Stomach (tissue), 9 donors: ENCODE data around the gene DNAH11. TPM values are rescaled to one million over a fixed set of nuclear protein-coding genes. Genes with fewer than 3 reads are reported as not detected.

Source experiments
- DNase-seq, 2 donors: peaks; one replicate each; pipeline versions ENCODE4 v3.0.0 to v3.0.0-alpha.2; 2013 to 2019
- H3K27ac ChIP-seq, 5 donors: fragments of 200-600 bp in 4 of 5; sonication (generic) in 4 of 5; one replicate each; pipeline ENCODE4 v1.5.1; 2013 to 2019; ENCODE audit warnings: mild to moderate bottlenecking in 1 of 5, moderate library complexity in 1 of 5
- H3K27me3 ChIP-seq, 3 donors: fragments of 200-600 bp; sonication (generic); one replicate each; pipeline ENCODE4 v1.5.1; 2017 to 2019; ENCODE audit warnings: mixed run types in 1 of 3
- H3K36me3 ChIP-seq, 4 donors: fragments of 200-600 bp; sonication (generic); 1 replicate in 3 of 4; 2 replicates in 1 of 4; pipeline ENCODE4 v1.5.1; 2016 to 2019
- H3K4me1 ChIP-seq, 4 donors: fragments of 200-600 bp; sonication (generic); one replicate each; pipeline ENCODE4 v1.5.1; 2016 to 2019
- H3K4me3 ChIP-seq, 4 donors: fragments of 200-600 bp; sonication (generic) in 3 of 4; one replicate each; pipeline ENCODE4 v1.5.1; 2016 to 2019; ENCODE audit warnings: mild to moderate bottlenecking in 1 of 4
- H3K9me3 ChIP-seq, 4 donors: fragments of 200-600 bp; sonication (generic); one replicate each; pipeline ENCODE4 v1.5.1; 2016 to 2019
- EP300 ChIP-seq: sonication (generic); formaldehyde crosslinking; IDR thresholded peaks from one replicate; pipeline ENCODE4 v1.6.1; 2017; ENCODE audit warnings: antibody characterized with exemption
- POLR2A ChIP-seq, 4 donors: fragments of 450-650 bp; IDR thresholded peaks; one replicate each; pipeline ENCODE4 v1.6.1; 2016; ENCODE audit warnings: antibody characterized with exemption in 4 of 4, control low read depth in 2 of 4, mild to moderate bottlenecking in 1 of 4, moderate library complexity in 1 of 4
- POLR2AphosphoS5 ChIP-seq, 3 donors: sonication (generic); formaldehyde crosslinking; IDR thresholded peaks; one replicate each; pipeline ENCODE4 v1.6.1; 2016; ENCODE audit warnings: antibody characterized with exemption in 3 of 3
- WGBS, 5 donors: extraction: QIAGEN DNeasy Blood & Tissue Kit in 3 of 5; methylation state at CpG; one replicate each; pipeline versions ENCODE4 v1.1.5 to v1.1.7; 2013 to 2018; 5-methylcytosine and 5-hydroxymethylcytosine counted together
- intact Hi-C: fragments of 100-400 bp; cut with DNase I; formaldehyde crosslinking; loops from one replicate; pipeline ENCODE4 v1.15.1; 2023; ENCODE audit warnings: low total_unique reads
- polyA plus RNA-seq, 3 donors: library from polyadenylated mRNA; stranded (reverse); fragments of 200-250 nt; gene quantifications; one replicate each; pipeline ENCODE4 v1.2.3, GENCODE V29; 2013
- total RNA-seq, 5 donors: library from RNA; depleted of rRNA; stranded (reverse); fragments of >200 nt; gene quantifications; one replicate each; pipeline versions ENCODE4 v1.1.0 to v1.2.3, GENCODE V29; 2014 to 2016
- TF ChIP-seq, protein P1 (sequence below), 7 experiments: fragments of 450-650 bp in 4 of 7; fragments of 200-600 bp in 3 of 7; sonication (generic) in 3 of 7; IDR thresholded peaks; one replicate each; pipeline ENCODE4 v1.5.1; 2016 to 2019; ENCODE audit warnings: antibody characterized with exemption in 7 of 7, control low read depth in 2 of 7, mild to moderate bottlenecking in 1 of 7
- donor health status: healthy with polysubstance abuse.
- donor health status: Bipolar disorder and iron deficiency.
- donor health status: healthy.

DNAH11 gene
- total and polyA plus RNA-seq, 8 donors, result under 0.01 to 2.6 (median 0.45) TPM; not detected in 1

- H3K4me1 ChIP-seq, result no peaks in the 10 kb centered on the region
- no peaks in the 10 kb centered on the region for H3K36me3 ChIP-seq
- H3K27me3 ChIP-seq, result no peaks in the 10 kb centered on the region
- intact Hi-C loops, result no loop called here
- no peak overlapping the region for H3K4me3 ChIP-seq
- no peak for TF ChIP-seq EP300
- TF ChIP-seq POLR2A (IDR thresholded peaks at IDR 0.05), result no peak
- TF ChIP-seq POLR2AphosphoS5 (IDR thresholded peaks at IDR 0.05), result no peak
- TF ChIP-seq, protein P1, sequence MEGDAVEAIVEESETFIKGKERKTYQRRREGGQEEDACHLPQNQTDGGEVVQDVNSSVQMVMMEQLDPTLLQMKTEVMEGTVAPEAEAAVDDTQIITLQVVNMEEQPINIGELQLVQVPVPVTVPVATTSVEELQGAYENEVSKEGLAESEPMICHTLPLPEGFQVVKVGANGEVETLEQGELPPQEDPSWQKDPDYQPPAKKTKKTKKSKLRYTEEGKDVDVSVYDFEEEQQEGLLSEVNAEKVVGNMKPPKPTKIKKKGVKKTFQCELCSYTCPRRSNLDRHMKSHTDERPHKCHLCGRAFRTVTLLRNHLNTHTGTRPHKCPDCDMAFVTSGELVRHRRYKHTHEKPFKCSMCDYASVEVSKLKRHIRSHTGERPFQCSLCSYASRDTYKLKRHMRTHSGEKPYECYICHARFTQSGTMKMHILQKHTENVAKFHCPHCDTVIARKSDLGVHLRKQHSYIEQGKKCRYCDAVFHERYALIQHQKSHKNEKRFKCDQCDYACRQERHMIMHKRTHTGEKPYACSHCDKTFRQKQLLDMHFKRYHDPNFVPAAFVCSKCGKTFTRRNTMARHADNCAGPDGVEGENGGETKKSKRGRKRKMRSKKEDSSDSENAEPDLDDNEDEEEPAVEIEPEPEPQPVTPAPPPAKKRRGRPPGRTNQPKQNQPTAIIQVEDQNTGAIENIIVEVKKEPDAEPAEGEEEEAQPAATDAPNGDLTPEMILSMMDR (IDR thresholded peaks at IDR 0.05), result no peak
- no peak for DNase-seq
- H3K27ac ChIP-seq, result no peak overlapping the region
- no peaks in the 10 kb centered on the region for H3K9me3 ChIP-seq
- WGBS, 5 donors, result 74 to 79% (median 75%) methylated on average over 9 of the region's 9 CpGs
Measured at GRCh38 chr7:21778953-21779352, 236.1 kb downstream of the DNAH11 start.

DNA sequence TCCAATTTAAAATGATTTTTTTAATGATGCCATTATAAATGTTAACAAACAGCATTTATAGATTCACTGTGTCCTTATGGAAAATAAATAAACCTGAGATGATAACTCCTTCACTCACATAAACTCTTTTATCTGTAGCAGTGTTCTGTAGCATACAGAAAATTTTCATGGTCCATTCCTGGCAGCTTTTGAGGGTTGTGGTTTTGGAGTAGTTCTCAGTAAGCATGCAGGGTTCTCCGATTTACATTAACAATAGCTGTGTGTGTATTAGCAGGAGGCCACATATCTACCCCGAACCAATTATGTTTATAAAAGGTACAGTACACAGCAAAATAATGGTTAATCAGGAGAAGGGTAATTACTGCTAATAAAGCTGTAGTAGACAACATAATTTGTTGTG lies 240.2 kb downstream of the DNAH11 start:
- H3K36me3 ChIP-seq, result no peaks in the 10 kb centered on the region
- H3K27ac ChIP-seq, result no peak overlapping the region
- H3K9me3 ChIP-seq, result no peaks in the 10 kb centered on the region
- no peaks in the 10 kb centered on the region for H3K27me3 ChIP-seq
- no peak for TF ChIP-seq EP300
- TF ChIP-seq, protein P1 (IDR thresholded peaks at IDR 0.05), result no peak
- H3K4me3 ChIP-seq, result no peak overlapping the region
- intact Hi-C loops, result no loop called here
- WGBS, 5 donors, result 26 to 49% (median 46%) methylated on average over 2 of the region's 2 CpGs
- DNase-seq, result no peak
- H3K4me1 ChIP-seq, result no peaks in the 10 kb centered on the region

GRCh38 chr7:21784989-21785388 lies 242.2 kb downstream of the DNAH11 start:
- Histone ChIP-seq H3K27ac (no peak overlapping the region), H3K4me3 (no peak overlapping the region), H3K27me3 (no peaks in the 10 kb centered on the region), H3K4me1 (no peaks in the 10 kb centered on the region), H3K36me3 (no peaks in the 10 kb centered on the region), H3K9me3 (no peaks in the 10 kb centered on the region)
- intact Hi-C loops, result no loop called here
- no peak for TF ChIP-seq EP300
- no peak for DNase-seq
- 84 to 89% (median 87%) methylated on average over 4 of the region's 4 CpGs for WGBS, 5 donors

DNA sequence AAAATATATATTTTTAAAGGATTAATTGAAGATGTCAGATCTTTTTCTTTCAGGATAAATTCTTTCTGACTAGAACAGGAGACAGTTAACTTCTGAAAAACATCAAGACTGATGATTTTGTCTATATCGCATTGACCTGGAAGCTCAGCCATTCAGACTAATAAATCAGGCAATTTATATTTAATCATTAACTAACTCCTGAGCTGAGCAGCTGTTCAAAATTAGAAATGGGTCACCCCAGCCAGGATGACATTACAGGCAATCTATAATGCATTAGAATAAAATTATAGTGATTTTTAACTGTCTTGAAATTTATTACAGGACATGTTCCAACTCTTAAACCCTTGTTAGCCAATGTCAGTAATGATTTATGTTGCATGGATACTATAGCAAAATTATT lies 263.0 kb downstream of the DNAH11 start:
- H3K27ac ChIP-seq, result no peak overlapping the region
- 21 to 50% (median 41%) methylated on average over 1 of the region's 1 CpG for WGBS, 5 donors
- intact Hi-C loops, result no loop called here
- no peaks in the 10 kb centered on the region for H3K9me3 ChIP-seq
- no peak overlapping the region for H3K4me3 ChIP-seq
- peaks cover 0 to 5% (median 0%) of the 10 kb centered on the region in 4 donors for H3K4me1 ChIP-seq
- H3K27me3 ChIP-seq, result no peaks in the 10 kb centered on the region
- DNase-seq, result no peak
- TF ChIP-seq POLR2AphosphoS5 (IDR thresholded peaks at IDR 0.05), result no peak
- TF ChIP-seq, protein P1 (IDR thresholded peaks at IDR 0.05), result no peak
- no peak for TF ChIP-seq POLR2A (IDR thresholded peaks at IDR 0.05)
- no peak for TF ChIP-seq EP300
- no peaks in the 10 kb centered on the region for H3K36me3 ChIP-seq

GRCh38 chr7:21806388-21806787 lies 263.5 kb downstream of the DNAH11 start:
- peaks cover 0 to 5% (median 0%) of the 10 kb centered on the region in 4 donors for H3K4me1 ChIP-seq
- H3K9me3 ChIP-seq, result no peaks in the 10 kb centered on the region
- H3K36me3 ChIP-seq, result no peaks in the 10 kb centered on the region
- no peak for DNase-seq
- no peak overlapping the region for H3K4me3 ChIP-seq
- H3K27me3 ChIP-seq, result no peaks in the 10 kb centered on the region
- no peak overlapping the region for H3K27ac ChIP-seq
- intact Hi-C loops, result no loop called here
- TF ChIP-seq EP300, result no peak
- TF ChIP-seq, protein P1 (IDR thresholded peaks at IDR 0.05), result no peak
- no peak for TF ChIP-seq POLR2AphosphoS5 (IDR thresholded peaks at IDR 0.05)
- TF ChIP-seq POLR2A (IDR thresholded peaks at IDR 0.05), result no peak
- WGBS, 5 donors, result 53 to 62% (median 60%) methylated on average over 3 of the region's 3 CpGs
